Sigmoid colon (tissue), 4 donors: ENCODE measurements around the gene RFFL.
"Not testable (repeated sequence)": the region's sequence is repeated elsewhere in the genome, so short reads cannot be mapped to it uniquely, and the experiment has no call there.

Experiments
- EP300 ChIP-seq, 4 donors: sonication (generic); formaldehyde crosslinking; IDR thresholded peaks; one replicate each; pipeline ENCODE4 v1.6.1; 2017; ENCODE audit warnings: antibody characterized with exemption in 4 of 4
- POLR2A ChIP-seq, 2 donors: fragments of 450-650 bp; IDR thresholded peaks; one replicate each; pipeline ENCODE4 v1.6.1; 2016; ENCODE audit warnings: antibody characterized with exemption in 2 of 2, mild to moderate bottlenecking in 2 of 2, moderate library complexity in 2 of 2
- TF ChIP-seq, protein P1 (sequence below), 4 experiments: fragments of 450-650 bp in 3 of 4; fragments of 200-600 bp in 1 of 4; IDR thresholded peaks; one replicate each; pipeline ENCODE4 v1.5.1; 2016 to 2019; ENCODE audit warnings: antibody characterized with exemption in 4 of 4, mild to moderate bottlenecking in 3 of 4, moderate library complexity in 2 of 4

GRCh38 chr17:35110791-35111190 lies 47.3 kb upstream of the RFFL start:
- not testable (repeated sequence) for TF ChIP-seq EP300, POLR2A (IDR thresholded peaks at IDR 0.05)
- TF ChIP-seq, protein P1, sequence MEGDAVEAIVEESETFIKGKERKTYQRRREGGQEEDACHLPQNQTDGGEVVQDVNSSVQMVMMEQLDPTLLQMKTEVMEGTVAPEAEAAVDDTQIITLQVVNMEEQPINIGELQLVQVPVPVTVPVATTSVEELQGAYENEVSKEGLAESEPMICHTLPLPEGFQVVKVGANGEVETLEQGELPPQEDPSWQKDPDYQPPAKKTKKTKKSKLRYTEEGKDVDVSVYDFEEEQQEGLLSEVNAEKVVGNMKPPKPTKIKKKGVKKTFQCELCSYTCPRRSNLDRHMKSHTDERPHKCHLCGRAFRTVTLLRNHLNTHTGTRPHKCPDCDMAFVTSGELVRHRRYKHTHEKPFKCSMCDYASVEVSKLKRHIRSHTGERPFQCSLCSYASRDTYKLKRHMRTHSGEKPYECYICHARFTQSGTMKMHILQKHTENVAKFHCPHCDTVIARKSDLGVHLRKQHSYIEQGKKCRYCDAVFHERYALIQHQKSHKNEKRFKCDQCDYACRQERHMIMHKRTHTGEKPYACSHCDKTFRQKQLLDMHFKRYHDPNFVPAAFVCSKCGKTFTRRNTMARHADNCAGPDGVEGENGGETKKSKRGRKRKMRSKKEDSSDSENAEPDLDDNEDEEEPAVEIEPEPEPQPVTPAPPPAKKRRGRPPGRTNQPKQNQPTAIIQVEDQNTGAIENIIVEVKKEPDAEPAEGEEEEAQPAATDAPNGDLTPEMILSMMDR (IDR thresholded peaks at IDR 0.05) = not testable (repeated sequence)
